MM.1S (cell line): ENCODE measurements around the gene PPP2R5E.

ENCODE experiments used
- EZH2 ChIP-seq: fragments of 300-600 bp; sonication (generic); optimal IDR thresholded peaks from 2 replicates; pipeline ENCODE3; 2017; ENCODE audit warnings: low read depth, mild to moderate bottlenecking, antibody characterized with exemption, low read length, mixed read lengths
- EZH2phosphoT487 ChIP-seq: fragments of 300-600 bp; sonication (generic); IDR thresholded peaks from 2 replicates; pipeline ENCODE4 v1.6.1; 2018; ENCODE audit warnings: antibody characterized with exemption, low read length
- TF ChIP-seq, protein P1 (sequence below): fragments of 300-600 bp; sonication (generic); IDR thresholded peaks from 2 replicates; pipeline ENCODE4 v1.5.1; 2016; ENCODE audit warnings: antibody characterized with exemption, low read length, mixed read lengths

DNA sequence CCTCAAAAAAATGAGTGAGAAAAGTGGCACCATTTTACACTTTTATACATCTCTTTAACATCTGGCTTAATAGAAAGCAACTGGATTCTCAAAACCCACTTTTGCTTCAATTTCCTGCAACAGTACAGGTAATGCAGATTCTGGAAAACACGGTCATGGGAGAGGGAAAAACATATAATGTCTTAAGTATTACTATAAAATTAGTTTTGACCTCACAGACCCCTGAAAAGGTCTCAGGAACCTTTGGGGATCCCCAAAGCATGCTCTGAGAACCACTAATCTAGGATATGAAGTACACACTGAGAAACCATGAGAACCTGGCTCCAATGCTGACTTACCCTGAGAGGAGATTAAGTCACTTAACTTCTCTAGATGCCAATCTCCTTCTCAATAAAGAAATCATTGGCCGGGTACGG lies 64.7 kb downstream of the PPP2R5E start:
- TF ChIP-seq, protein P1, sequence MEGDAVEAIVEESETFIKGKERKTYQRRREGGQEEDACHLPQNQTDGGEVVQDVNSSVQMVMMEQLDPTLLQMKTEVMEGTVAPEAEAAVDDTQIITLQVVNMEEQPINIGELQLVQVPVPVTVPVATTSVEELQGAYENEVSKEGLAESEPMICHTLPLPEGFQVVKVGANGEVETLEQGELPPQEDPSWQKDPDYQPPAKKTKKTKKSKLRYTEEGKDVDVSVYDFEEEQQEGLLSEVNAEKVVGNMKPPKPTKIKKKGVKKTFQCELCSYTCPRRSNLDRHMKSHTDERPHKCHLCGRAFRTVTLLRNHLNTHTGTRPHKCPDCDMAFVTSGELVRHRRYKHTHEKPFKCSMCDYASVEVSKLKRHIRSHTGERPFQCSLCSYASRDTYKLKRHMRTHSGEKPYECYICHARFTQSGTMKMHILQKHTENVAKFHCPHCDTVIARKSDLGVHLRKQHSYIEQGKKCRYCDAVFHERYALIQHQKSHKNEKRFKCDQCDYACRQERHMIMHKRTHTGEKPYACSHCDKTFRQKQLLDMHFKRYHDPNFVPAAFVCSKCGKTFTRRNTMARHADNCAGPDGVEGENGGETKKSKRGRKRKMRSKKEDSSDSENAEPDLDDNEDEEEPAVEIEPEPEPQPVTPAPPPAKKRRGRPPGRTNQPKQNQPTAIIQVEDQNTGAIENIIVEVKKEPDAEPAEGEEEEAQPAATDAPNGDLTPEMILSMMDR = no peak
- TF ChIP-seq EZH2 (no peak), EZH2phosphoT487 (no peak)
